Measurements from ENCODE around the gene CRISPLD2.

Gene CRISPLD2

DNA sequence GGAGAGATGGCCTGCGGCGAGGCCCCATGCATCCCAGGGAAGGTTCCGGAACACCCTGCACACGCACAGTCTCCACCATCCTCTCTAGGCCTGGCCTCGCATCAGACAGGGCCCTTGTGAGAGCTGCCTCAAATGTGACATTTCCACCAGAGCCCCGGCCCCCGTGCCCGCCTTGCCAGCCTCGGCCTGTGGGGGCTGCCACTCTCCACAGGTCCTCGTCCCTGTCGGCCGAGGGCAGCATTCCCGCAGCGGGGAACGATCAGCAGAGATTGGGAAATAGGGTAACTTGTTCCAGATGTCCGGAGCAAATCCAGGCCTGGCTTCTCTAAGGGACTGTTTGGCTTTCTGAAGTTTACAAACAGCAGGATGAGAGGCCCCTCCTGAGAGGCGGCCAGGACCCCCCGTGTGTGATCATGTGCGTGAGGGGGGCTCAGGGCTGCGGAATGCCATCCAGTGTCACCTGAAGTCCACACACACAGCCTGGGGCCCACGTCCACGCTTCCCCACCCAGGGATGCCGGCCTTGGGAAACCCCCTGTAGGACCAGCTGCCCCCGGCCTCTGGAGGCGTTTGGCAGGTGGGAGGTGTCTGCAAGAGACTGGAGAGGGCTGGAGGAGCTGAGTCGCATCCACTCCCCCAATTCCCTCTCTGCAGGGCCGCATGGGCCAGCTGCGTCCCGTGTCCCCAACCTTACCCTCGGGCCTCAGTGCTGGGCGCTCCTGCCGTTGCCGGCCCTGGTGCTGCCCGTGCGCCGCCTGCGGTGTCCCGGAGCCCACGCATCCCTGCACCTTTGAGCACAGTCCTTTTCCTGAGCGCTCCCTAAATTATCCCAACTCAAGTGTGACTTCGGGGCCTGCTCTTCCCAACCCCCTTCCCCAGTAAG lies 121.1 kb downstream of the CRISPLD2 start:
- DNase-seq: no peak

DNA sequence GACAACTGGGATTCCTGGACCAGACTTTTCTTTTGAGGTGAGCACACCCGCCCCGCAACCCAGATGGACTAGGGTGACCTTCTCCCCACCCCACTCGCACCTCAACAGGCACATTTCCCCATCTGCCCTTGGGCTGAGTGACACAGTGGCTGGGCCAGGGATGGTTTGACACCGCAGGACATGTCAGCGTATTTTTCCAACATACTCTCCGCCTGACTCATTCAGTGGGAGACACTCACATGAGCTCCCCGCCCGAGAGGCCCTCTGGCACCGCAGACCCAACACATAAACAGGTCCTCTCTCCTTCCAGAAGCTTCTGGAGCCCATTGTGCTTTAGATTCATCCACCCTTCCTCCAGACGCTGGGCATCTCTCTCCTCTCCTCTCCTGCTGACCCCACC lies 122.1 kb downstream of the CRISPLD2 start:
- DNase-seq: no peak

DNA sequence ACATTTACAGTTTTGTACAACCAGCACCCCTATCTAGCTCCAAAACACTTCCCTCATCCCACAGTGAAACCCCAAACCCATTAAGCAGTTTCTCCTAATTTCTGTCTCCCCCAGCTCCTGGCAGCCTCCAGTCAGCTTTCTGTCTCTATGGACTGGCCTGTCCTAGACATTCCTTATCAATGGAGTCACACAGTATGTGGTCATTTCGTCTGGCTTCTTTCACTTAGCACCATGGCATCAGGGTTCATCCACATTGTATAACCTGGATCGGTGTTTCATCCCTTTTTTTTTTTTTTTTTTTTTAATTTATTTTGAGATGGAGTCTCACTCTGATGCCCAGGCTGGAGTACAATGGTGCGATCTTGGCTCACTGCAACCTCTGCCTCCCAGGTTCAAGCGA lies 123.0 kb downstream of the CRISPLD2 start:
- DNase-seq: no peak

DNA sequence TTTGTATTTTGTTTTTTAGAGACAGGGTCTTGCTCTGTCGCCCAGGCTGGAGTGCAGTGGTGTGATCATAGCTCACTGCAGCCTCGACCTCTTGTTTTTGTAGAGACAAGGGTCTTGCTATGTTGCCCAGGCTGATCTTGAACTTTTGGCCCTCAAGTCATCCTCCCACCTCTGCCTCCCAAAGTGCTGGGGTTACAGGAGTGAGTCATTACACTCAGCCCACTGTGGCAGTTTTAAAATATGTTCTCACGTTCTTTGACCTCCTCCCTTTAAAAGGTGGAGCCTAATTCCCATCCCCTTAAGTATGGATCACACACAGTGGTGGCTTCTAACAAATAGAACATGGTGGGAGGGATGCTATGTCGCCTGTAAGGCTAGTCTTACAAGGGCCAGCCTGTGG lies 123.8 kb downstream of the CRISPLD2 start:
- DNase-seq: no peak

DNA sequence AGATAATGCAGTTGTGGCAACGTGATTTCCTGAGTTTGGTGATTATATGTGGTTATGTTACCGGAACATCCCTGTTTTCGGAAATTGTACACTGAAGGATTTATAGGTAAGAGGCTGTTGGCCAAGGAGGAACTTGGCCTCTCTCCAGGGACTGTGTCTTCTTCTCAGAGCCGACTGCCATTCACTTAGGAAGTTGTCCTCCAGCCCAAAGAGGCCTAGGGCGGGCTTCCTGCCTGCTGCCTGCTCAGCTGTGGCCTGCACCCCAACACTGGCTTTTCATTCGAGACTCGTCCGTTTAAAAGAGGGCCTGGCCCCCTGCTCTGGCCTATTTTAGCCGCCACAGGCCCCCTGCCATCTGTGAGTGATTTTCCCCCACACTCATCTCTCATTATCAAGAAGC lies 127.2 kb downstream of the CRISPLD2 start:
- no peak for DNase-seq

- DNase-seq: no peak
These were observed 128.4 kb downstream of the CRISPLD2 start for GRCh38 chr16:84947996-84948850.

DNA sequence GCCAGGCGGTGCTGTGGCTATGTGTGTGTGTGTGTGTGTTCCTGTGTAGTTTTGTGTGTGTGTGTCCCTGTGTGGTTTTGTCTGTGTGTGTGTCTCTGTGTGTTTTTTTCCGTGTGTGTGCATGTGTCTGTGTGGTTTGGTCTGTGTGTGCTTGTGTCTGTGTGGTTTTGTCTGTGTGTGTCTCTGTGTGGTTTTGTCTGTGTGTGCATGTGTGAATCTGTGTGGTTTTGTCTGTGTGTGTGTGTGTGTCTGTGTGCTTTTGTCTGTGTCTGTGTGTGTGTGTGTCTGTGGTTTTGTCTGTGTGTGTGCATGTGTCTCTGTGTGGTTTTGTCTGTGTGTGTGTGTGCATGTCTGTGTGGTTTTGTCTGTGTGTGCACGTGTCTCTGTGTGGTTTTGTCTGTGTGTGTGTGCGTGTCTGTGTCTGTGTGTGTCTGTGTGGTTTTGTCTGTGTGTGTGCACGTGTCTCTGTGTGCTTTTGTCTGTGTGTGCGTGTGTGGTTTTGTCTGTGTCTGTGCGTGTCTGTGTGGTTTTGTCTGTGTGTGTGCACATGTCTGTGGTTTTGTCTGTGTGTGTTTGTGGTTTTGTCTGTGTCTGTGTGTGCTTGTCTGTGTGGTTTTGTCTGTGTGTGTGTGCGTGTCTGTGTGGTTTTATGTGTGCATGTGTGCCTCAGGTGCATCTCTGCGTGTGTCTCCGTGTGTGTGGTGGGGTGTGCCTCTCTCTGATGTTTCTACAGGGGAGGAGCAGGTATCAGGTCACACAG lies 129.2 kb downstream of the CRISPLD2 start:
- DNase-seq: no peak

GRCh38 chr16:84949772-84950436 lies 130.1 kb downstream of the CRISPLD2 start:
- no peak for DNase-seq

GRCh38 chr16:84950906-84951305 lies 131.1 kb downstream of the CRISPLD2 start:
- no peak for DNase-seq

- no peak for DNase-seq
These were observed 132.8 kb downstream of the CRISPLD2 start for GRCh38 chr16:84952335-84953189.

- no peak for DNase-seq
These were observed 133.5 kb downstream of the CRISPLD2 start for GRCh38 chr16:84953190-84953746.

DNA sequence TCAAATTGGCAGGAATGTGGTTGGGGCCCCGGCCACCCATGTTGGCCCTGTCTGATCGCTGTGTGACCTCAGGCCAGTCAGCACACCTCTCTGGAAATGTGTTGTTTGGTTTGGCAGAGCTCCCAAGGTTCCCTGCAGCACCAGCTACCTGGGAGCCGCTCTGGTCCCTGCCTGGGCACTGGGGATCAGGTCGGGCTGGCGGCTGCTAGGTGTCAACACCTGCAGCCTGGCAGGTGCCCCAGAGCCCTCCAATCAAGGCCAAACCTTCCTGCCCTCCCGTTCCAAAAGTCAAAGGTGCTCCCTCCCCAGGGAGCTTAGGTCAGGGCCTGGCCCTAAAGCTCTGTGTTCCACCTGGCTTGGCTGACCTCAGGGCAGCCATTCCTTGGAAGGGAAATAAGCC lies 135.6 kb downstream of the CRISPLD2 start:
- no peak for DNase-seq

DNA sequence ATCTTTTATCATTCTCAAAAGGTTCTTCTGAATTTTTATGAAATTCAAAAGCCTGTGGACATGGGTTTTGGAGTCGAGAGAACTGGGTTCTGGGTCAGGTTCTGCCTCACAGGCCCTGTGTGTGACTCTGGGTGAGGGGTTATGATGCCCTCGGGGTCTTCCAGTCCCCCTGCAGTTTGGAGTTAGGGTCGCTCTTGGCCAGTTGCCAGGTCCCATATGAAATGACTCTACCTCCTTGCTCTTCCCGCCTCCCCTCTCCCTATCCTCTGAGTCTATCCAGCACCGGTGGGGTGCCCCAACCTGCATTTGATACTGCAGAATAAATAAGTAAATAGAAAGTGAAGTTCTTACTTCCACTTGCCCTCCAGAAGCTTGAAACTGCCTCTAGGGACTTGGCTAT lies 137.4 kb downstream of the CRISPLD2 start:
- DNase-seq: no peak

DNA sequence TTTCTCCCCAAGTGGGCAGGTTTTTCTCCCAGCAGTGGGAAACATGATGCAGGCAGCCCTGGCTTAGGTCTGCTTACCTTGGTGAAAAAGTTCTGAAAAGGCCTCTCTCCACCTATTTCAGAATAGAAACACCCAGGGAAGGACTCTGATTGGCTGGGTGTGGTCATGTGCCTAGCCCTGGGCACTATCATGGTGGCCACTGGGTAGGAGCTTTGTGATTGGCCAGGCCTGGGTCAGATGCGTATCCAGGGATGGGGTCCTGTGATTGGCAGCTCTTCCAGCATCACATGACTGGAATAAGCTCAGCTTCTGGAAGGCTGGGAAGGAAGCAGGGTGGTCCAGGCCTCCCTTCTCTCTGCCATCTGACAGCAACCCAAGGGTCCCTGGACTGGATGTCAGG lies 138.0 kb downstream of the CRISPLD2 start:
- DNase-seq: no peak
